Glutamatergic neuron (in vitro differentiated cells): ENCODE data around the gene ARL8B. TPM values are rescaled to one million over a fixed set of nuclear protein-coding genes. Genes with fewer than 3 reads are reported as not detected.
"Not testable (repeated sequence)": the region's sequence is repeated elsewhere in the genome, so short reads cannot be mapped to it uniquely, and the experiment has no call there.

Source experiments
- DNase-seq: peaks from one replicate; pipeline ENCODE4 v3.0.0; 2022
- H3K27ac Mint-ChIP-seq: one replicate; pipeline ENCODE4 v1.8.0; 2020; ENCODE audit warnings: mild to moderate bottlenecking, mixed read lengths, inconsistent platforms; ENCODE audit not compliant: unreplicated experiment
- H3K27me3 Mint-ChIP-seq: one replicate; pipeline ENCODE4 v1.8.0; 2020; ENCODE audit warnings: mild to moderate bottlenecking, moderate library complexity, mixed read lengths, inconsistent platforms; ENCODE audit not compliant: unreplicated experiment
- H3K36me3 Mint-ChIP-seq: one replicate; pipeline ENCODE4 v1.8.0; 2020; ENCODE audit warnings: mild to moderate bottlenecking, mixed read lengths, inconsistent platforms; ENCODE audit not compliant: unreplicated experiment
- H3K4me1 Mint-ChIP-seq: one replicate; pipeline ENCODE4 v1.8.0; 2020; ENCODE audit warnings: mild to moderate bottlenecking, low read depth, mixed read lengths, inconsistent platforms; ENCODE audit not compliant: unreplicated experiment
- H3K4me3 Mint-ChIP-seq: one replicate; pipeline ENCODE4 v1.8.0; 2020; ENCODE audit warnings: mild to moderate bottlenecking, mixed read lengths, inconsistent platforms; ENCODE audit not compliant: unreplicated experiment
- H3K9me3 Mint-ChIP-seq: one replicate; pipeline ENCODE4 v1.8.0; 2020; ENCODE audit warnings: mild to moderate bottlenecking, moderate library complexity, mixed read lengths, inconsistent platforms; ENCODE audit not compliant: unreplicated experiment
- CTCF ChIP-seq: fragments of 200-600 bp; sonication (generic); IDR thresholded peaks from one replicate; pipeline ENCODE4 v1.5.0; 2021; ENCODE audit not compliant: partially characterized antibody, unreplicated experiment
- total RNA-seq: library from RNA; stranded (reverse); fragmentation: NEBNext Ultra II Directional; extraction: Animal tissue kit (Norgen Biotek cat#: 25700); gene quantifications from one replicate; pipeline ENCODE4 v1.2.1, GENCODE V29; 2021; ENCODE audit not compliant: unreplicated experiment

Gene ARL8B
- total RNA-seq, 1 donor from 2014 or later: 33.9 TPM

GRCh38 chr3:5080779-5081550, 41.1 kb upstream of the ARL8B start:
- Mint-ChIP-seq H3K27me3 (no peaks in the 10 kb centered on the region), H3K27ac (no peak overlapping the region)

GRCh38 chr3:5081973-5082788, 39.9 kb upstream of the ARL8B start:
- not testable (repeated sequence) for DNase-seq, H3K4me1 Mint-ChIP-seq, H3K27me3 Mint-ChIP-seq, H3K4me3 Mint-ChIP-seq, H3K27ac Mint-ChIP-seq, H3K36me3 Mint-ChIP-seq, H3K9me3 Mint-ChIP-seq

More at GRCh38 chr3:5080779-5081550, 41.1 kb upstream of the ARL8B start:
- Mint-ChIP-seq H3K9me3 (no peaks in the 10 kb centered on the region), H3K36me3 (no peaks in the 10 kb centered on the region), H3K4me3 (no peak overlapping the region), H3K4me1 (no peaks in the 10 kb centered on the region)
- DNase-seq: no peak
- no peak for TF ChIP-seq CTCF

GRCh38 chr3:5082789-5083115, 39.3 kb upstream of the ARL8B start:
- H3K36me3 Mint-ChIP-seq: no peaks in the 10 kb centered on the region
- DNase-seq: no peak
- TF ChIP-seq CTCF: no peak
- no peaks in the 10 kb centered on the region for H3K27me3 Mint-ChIP-seq
- H3K4me1 Mint-ChIP-seq: no peaks in the 10 kb centered on the region
- no peak overlapping the region for H3K27ac Mint-ChIP-seq
- H3K9me3 Mint-ChIP-seq: no peaks in the 10 kb centered on the region
- H3K4me3 Mint-ChIP-seq: no peak overlapping the region

GRCh38 chr3:5084224-5084623, 37.9 kb upstream of the ARL8B start:
- DNase-seq: no peak
- H3K27ac Mint-ChIP-seq: no peak overlapping the region
- H3K4me1 Mint-ChIP-seq: no peaks in the 10 kb centered on the region
- H3K4me3 Mint-ChIP-seq: no peak overlapping the region
- H3K27me3 Mint-ChIP-seq: no peaks in the 10 kb centered on the region
- TF ChIP-seq CTCF: no peak
- no peaks in the 10 kb centered on the region for H3K9me3 Mint-ChIP-seq
- H3K36me3 Mint-ChIP-seq: no peaks in the 10 kb centered on the region

GRCh38 chr3:5086708-5087107, 35.4 kb upstream of the ARL8B start:
- Mint-ChIP-seq H3K4me1 (no peaks in the 10 kb centered on the region), H3K4me3 (no peak overlapping the region), H3K36me3 (no peaks in the 10 kb centered on the region), H3K27me3 (no peaks in the 10 kb centered on the region), H3K27ac (no peak overlapping the region), H3K9me3 (no peaks in the 10 kb centered on the region)
- no peak for TF ChIP-seq CTCF
- no peak for DNase-seq
